Renal cortex interstitium (tissue), 11 donors: ENCODE results near the gene ZBTB7C. TPM values are rescaled to one million over a fixed set of nuclear protein-coding genes. Genes with fewer than 3 reads are reported as not detected.

Experiments used
- DNase-seq, 11 donors: peaks; one replicate each; pipeline ENCODE4 v3.0.0-alpha.2; 2013; ENCODE audit warnings: low read depth in 9 of 11, low spot score in 4 of 11; ENCODE audit errors: extremely low read depth in 1 of 11
- polyA plus RNA-seq, 3 donors: library from polyadenylated mRNA; unstranded; fragments of 120-200 nt; gene quantifications; one replicate each; pipeline ENCODE4 v1.2.1, GENCODE V29; 2013; ENCODE audit not compliant: insufficient read length in 3 of 3

The ZBTB7C gene
- polyA plus RNA-seq, 3 donors, result 12.3 to 17.0 (median 16.6) TPM

DNA sequence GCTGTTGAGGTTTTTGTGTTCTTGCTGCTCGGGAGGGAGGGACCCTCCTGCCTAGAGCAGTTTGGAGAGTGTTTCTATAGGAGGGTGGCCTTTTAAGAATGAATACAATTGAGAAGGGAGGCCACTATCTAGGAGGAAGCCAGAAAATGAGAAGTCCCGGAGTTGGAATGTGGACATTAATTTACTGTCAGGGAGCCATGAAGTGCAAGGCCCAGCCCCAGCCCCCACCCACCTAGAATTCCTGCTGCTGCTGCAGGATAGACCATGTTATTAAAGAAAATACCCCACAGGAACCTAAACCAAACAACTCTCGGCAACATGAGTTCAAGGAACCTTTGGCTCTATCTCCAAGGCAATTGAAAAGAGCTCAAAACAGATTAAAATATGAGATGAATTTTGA, 46.0 kb downstream of the ZBTB7C start:
- peak in 2 of 11 donors; percentile 29 to 30 for DNase-seq

DNA sequence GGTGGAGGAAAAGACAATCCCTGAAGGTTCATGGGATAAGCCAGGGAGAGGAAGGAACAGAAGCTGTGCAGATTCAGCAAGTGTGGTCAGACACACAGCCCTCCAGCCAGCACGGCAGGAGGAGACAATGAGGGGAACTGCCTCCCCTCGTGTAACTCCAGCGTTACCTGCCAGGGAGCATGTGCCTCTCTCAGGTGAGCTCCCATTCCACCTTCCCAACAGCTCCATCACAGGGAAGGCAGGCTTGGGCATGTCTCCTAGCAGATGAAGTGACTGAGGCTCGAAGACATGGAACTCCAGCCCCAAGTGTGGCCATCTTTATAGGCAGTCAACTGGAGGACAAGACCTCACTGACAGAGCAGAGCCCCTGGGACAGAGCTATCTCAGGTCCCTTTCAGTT, 47.4 kb downstream of the ZBTB7C start:
- DNase-seq, result no peak

DNA sequence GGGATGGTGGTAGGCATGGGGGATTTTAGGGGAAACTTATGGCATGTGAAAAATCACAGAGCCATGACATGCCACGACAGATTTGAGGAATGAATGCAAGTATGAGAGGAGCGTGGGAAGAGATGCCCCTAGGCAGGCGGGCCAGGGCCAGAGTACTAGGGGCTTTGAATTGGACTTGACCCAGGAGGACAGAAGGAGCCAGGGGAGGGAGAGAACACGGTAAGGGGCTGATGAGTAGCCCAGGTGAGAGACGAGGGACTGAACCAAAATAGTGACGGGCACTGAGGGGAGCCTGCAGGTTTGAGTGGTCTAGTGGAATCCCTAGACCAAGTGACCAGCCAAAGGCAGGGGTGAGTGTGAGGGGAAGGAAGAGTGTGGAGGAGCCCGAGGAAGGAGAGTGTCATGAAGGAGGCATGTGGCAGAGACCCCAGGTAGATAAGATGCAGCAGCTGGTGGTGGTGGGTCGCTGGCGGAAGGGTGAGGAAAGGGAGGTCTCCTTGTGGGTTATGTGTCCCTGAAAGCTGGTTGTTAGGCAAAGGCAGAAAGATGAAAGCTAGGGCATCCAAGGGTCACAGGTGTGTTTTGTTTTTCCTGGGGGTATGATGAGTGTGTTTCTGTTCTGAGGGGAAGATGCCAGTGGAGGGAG, 48.7 kb downstream of the ZBTB7C start:
- no peak for DNase-seq

DNA sequence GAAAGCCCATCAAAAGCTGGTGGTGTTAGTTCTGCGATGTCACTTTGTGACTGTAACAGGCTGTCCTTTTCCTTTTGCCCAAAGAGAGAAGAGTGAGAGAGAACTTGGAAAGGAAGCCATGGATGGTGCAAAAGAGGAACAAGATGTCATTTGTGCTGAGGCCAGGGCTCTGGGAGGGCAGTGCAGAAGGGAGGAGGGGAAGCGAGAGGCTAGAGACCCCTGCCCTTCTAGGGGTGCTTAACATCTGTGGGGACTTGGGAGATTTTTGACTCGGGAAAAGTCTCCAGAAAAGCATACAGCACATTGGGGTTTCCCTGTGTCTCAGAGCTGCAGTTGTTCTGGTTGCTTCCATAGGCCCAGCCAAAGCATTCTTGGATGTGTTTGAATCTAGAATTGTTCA, 49.6 kb downstream of the ZBTB7C start:
- DNase-seq, result no peak

DNA sequence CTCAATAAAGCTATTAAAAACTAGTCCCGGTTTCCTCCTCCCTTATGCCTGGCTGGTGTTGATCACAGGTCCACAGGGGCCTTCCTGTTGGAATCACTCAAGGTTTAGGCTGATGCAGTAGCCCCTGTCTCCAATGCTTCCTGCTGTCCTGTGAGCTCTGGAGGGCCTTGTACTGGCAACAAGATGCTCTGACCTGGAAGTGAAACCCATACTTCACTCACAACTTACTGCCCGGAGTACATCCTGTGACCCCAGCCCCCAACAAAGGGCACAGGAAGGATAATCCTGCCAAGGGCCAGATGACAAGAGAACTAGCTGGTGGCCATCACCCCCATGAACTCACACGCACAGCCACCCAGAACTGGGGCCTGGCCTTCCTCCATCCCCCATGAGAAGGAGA, 50.3 kb downstream of the ZBTB7C start:
- DNase-seq, result no peak

DNA sequence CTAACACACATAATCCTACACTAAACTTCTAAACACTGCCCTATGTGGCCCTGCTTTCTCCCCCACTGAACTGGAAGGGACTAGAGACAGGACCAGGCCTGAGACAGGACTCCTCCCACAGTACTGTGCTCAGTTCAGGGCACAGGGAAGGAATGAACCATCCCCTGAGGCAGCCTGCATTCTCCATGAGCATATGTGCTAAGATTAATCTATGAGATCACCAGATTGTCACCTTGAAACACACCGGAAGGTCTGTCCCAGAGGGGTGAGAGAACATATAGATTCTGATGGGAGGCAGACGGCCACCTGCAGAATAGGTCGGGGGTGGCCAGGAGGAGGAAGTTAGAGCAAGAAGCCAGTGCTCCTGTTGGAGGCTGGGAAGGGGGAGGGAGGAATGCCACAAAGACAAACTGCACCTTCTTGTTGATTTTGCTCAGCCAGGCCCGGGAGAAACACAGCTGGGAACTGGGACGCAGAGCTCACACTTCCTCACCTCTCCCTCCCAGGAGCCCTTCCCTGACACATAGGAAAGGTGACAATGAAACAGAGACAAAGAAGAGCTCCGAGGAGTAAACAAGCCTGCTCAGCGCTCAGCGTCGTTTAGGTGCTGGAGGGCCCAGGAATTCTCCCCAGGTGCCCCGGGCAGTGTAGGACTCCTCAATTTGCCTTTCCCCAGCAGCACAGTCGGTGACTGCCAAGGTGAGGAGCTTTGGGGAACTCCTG, 52.1 kb downstream of the ZBTB7C start:
- DNase-seq, result peak in 5 of 11 donors; percentile 11 to 47 (median 37)

DNA sequence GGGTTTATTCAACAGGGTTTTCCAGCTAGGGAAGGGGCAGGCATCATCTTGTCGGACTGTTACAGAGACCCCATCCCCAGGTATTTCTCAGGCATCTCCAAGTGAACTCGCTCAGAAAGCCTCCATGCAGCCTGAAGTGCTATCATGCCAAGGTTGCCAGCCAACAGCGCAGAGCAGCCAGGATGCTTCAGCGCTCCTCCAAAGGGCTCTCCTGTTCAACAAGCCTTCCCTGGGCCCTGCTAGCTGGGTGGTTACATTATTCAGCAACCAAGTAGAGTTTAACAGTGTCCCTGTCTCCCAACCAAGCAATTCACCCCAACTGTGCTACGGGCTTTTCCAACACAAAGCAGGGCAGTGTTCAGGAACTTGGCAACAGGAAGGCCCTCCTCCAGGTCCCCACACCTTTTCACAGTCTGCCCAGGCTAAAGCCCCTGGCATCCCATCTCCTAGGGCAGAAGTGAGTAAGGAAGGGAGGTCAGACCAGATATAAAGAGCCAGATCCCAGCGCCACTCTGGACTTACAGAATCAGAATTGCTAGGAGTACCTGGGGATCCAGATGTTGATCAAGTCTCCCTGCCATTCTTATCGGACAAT, 52.9 kb downstream of the ZBTB7C start:
- no peak for DNase-seq

DNA sequence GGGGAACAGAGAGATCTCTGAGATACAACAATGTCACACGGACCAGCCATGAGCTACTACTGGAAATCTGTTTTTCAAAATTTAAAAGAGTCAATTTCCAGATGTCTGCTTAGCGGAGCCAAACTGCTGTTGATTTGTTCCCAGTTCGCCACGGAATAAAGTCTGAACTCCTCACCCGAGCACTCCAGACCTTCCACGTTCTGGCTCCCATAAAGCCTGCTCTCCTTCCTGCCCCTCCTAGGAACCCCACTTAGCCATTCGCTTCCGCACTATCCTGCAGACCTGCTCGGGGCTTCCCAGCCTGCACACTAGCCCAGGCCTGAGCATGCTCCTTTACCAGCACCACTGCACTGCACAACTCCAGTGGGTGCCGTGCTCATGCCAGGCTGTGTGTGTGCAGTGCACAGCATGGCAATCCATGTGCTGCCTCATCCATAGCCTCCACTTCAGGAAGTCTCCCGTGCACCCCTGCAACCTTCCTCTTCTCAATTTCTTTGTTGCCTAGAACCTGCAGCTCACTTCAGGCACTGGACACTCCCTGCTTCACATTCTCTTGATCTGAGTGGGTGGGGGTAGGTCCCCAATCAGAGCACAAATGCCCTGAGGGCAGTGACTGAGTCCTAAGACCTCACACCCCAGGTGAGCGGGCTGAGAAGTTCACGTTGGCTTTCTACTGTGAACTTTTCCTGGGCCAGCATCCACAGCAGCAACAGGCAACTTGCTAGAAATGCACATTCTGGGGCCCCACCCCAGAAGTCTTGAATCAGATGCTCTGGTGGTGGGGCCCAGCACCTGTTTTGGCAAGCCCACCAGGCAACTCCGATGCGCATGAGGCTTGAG, 53.7 kb downstream of the ZBTB7C start:
- no peak for DNase-seq

DNA sequence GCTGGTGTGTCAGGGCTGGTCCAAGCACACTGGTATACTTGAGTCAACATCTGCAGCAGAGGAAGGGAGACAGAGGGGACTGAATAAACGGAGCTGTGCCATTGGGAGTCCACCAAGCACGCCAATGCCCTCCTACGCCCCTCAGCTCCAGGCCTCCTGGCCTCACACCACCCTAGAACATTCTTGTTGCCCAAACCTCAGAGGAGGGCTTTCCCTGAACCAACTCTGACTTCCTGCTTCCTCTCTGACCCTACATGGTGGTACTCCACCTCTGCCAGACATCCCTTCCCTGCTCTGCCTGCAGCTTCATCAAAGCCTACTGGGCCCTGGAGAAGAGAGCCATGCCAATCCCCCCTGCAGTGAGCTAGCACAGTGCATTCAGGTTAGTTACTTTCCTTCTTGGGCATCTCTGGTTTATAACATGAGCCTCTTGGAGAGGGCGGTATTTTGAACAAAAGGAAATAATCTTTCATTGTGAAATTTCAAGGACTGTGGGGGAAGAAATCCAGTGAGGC, 54.4 kb downstream of the ZBTB7C start:
- DNase-seq, result no peak

DNA sequence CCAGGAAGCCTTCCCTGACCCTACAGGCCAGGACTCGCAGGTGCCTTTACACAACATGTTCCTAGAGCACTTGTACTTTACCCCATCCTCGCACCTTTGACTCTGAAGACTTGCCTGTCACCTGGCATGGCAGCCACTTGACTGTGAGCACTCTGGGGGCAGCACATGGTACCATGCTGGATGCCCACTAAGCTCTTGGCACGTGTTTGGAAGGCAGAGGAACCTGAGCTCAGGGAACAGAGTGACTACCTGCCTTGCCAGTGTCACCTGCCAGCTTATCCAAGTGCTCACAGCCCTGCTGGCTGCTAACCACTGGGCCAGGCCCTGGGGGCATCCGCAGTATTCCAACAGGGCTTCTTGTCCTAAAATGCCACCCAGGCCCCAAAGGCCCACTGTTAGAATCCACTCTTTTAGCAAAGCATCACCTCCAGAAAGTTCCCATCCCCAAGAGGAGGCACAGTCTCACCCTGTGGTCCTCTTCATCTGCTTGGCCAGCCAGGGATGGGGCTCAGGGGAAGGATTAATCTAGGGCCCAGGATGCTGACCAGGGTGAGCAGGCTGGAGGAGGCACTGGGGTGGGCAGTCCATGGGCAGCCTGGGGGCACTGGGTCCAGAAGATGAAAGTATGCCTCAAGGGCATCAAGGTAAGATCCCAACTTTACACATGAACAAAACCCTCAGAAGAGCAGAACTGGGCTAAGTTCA, 57.0 kb downstream of the ZBTB7C start:
- no peak for DNase-seq

DNA sequence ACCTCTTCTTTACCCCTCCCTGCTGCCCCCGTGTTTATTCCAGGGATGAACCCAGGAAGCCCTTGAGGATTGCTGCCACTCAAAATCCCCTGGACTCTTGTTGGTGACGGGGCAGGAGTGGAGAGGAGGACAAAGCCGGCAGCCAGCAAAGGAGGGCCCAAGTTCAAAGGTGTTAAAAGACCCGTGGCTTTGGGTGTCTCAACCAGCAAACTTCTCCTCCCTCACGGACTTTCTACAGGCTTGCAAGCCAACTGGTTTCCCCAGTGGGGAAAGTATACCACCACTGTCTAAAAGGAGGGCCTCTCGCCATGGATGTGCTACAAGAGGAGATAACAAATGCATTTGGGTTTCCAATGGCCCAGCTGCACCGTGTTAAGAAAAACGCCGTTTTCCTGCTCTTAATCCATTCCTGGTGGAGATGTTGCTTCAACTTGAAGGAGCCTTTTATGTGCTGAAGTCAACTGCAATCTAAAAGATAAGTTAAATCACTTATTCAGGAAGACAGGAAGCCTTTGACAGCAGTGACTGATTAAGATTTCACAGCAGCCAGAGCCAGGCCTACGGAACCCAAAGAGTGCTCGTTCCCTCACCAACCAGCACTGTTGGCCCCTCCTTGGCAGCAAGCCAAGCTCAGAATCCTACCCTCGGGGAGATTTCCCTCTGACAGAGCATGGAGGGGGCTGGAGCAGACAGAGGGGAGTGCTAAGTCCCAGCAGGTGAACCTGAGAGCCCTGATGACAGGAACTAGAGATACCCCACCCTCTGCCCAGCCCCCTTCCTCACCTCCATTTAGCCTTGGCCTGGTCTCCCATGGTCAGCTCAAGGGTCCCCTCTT, 57.8 kb downstream of the ZBTB7C start:
- DNase-seq, result no peak

DNA sequence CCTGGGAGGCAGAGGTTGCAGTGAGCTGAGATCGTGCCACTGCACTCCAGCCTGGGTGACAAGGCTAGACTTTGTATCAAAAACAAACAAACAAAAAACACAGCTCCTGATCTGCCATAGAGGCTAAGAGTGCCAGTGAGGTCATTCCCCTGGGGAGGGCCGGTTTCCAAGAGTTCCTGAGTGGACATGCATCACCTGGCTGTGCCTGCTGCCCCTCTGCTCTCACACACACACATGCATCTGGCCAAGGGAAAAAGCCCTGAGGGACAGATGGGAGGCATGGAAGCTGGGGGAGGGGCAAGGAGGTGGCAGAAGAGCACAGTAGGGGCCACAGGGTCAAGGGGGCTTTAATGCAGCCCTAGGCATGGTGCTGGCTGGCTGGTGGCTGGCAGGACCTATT, 60.4 kb downstream of the ZBTB7C start:
- no peak for DNase-seq

DNA sequence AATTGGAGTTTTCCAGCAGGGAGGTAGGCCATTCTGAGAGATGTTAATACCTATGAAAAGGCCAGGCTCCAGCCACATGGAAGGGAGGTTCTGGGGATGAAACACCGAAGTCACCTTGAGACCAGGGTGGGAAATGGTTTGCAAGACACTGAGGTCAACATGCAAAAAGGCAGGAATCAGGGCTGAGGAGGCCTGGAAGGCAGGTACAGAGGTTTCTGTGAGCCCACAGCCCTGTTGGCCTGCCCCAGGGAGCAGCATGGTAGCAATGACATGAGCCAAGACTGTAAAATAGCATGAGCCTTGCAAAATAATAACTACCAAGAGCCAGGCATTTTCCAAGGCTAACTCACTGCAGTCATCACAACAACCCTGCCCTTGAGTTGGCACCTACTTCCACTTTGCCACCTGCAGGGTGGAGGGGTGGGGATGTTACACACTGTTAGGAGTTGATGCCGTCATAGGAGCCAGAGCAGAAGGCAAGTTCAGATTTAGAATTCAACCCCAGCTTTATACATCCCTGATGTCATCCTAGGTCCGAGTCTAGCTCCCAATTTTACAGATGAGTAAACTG, 61.3 kb downstream of the ZBTB7C start:
- no peak for DNase-seq

DNA sequence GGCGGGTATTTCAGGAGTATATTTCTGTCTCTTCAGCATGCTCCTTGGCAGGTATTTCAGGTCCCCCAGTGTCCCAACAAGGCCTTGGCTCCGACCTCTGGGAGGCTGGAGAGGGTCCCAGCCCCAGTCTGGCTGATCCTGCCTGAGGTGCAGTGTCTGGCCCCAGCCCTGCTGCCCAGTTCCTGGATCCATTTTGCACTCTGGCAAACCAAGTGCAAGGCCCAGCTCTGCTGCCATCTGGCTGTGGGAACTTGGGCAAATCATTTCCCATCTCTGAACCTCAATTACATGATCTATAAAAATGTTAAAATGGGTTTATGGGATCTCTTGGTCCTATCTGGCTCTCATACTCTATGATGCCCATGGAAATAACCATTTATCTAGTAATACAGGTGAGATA, 63.6 kb downstream of the ZBTB7C start:
- DNase-seq, result no peak

DNA sequence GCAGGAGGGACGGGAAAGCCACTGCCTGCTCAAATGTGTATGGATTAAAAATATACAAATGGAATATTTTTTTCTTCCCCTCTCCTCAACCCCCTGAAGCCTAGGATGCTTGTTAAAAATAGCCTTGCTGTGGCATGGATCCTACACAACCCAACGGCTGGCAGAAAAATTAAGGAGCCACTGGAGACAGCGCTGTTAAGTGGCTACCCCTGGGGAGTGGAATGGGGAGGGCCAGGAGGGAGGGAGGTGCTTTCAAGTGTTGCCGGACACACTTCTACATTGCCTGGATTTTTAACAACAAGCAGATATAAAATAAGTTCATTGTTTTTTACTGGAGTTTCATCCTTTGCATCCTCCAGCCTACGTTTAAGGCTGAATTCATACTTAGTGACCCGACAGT, 66.6 kb downstream of the ZBTB7C start:
- DNase-seq, result no peak

DNA sequence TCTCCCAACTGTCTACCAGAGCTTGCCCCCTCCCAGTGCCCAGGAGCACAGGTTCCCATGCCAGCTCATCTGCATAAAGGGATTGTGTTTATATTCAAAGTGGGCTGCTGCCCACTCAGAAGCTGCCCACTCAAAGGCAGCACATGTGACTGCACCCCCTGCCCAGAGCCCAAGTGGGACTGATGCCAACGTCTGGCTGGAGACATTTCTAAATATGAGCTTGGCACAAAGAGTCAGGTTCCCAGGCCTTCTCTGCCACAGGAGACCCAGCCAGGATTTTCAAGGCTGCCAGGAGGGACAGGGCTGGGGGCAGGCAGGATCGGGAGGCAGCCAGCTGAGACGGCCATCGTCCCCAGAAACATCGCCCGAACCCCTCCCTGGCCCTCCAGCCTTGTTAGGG, 67.1 kb downstream of the ZBTB7C start:
- DNase-seq, result peak in 2 of 11 donors; percentile 25 to 38

DNA sequence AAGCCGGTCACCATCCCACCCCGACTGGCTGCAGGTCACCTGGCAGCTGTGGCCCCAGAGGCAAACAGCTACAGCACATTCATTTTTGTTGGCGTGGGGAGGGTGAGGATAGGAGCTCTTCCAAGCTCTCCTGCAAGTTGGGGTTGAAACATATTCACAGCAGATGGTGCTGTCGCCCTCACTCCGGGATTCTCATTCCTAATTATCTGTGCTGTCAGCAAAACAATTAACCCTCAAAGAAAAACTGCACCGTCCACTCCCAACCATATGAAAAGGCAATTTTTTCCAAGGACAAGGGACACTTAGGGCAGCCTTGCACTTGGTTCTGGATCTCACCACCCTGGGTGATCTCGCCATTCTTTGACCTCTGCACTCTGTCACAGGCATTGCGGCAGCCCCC, 68.6 kb downstream of the ZBTB7C start:
- no peak for DNase-seq

DNA sequence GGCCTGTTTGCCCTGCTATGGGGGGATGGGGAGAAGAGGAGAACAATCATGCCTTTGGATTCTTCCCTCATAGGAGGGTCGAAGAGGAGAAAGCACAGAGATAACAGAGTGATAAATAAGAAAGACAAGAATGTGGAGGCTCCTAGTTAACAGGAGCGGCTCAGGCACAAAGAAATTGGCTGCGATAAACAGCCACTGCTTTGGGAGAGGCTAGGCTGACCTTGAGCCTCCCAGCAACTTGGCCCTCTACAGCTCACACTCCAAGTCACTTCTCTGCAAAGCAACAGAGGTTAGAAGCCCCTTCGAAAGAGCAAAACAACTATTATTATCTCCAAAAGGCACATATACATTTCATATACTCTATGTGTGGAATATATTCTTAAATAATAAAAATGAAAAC, 69.5 kb downstream of the ZBTB7C start:
- no peak for DNase-seq
